ENCODE measurements around the gene SULT2B1.

SULT2B1 gene

DNA sequence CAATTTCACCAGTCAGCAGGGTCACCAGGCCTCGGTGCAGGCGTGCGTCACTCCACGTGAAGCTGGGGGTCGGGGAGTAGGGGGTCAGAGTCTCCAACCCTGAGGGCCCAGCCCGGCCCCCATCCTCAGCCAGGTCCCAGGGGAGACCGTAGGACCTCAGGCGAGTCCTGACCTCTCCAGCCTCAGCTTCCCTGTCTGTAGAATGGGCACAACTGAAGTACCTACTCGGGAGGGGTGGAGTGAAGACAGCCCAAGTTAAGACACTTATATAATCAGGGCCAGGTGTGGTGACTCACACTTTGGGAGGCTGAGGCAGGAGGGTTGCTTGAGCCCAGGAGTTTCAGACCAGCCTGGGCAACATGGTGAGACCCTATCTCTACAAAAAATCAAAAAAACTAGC lies 51.9 kb downstream of the SULT2B1 start:
- DNase-seq, result no peak

DNA sequence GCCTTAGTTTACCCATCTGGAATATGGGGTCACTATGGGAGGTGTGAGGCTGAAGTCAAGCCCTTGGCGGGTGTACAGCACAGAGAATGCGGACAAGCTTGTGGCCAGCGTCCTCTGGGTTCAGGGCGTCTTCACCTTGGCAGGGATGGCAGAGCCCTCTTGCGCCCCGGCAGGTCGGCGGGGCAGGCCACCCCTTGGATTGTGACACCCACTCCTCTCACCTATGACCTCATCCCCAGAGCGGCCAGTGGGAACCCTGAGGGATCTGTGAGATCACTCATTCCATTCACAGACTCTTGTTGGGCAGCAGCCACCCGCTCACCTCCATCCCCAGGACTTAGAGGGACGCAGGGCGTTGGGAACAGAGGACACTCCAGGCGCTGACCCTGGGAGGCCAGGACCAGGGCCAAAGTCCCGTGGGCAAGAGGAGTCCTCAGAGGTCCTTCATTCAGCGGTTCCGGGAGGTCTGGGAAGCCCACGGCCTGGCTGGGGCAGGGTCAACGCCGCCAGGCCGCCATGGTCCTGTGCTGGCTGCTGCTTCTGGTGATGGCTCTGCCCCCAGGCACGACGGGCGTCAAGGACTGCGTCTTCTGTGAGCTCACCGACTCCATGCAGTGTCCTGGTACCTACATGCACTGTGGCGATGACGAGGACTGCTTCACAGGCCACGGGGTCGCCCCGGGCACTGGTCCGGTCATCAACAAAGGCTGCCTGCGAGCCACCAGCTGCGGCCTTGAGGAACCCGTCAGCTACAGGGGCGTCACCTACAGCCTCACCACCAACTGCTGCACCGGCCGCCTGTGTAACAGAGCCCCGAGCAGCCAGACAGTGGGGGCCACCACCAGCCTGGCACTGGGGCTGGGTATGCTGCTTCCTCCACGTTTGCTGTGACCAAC lies 54.7 kb downstream of the SULT2B1 start, which contains the start of gene SPACA4:
TSS of gene SPACA4 (plus strand) at position 280 of the 896 bp plus-strand sequence. CDS start at position 517, 237 bp downstream.
- no peak for DNase-seq

DNA sequence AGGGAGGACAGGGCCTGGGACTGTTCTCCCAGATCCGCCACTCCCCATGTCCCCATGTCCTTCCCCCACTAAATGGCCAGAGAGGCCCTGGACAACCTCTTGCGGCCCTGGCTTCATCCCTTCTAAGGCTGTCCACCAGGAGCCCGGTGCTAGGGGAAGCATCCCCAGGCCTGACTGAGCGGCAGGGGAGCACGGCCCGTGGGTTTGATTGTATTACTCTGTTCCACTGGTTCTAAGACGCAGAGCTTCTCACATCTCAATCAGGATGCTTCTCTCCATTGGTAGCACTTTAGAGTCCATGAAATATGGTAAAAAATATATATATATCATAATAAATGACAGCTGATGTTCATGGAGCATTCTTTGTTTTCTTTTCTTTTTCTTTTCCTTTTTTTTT lies 55.4 kb downstream of the SULT2B1 start:
- no peak for DNase-seq

DNA sequence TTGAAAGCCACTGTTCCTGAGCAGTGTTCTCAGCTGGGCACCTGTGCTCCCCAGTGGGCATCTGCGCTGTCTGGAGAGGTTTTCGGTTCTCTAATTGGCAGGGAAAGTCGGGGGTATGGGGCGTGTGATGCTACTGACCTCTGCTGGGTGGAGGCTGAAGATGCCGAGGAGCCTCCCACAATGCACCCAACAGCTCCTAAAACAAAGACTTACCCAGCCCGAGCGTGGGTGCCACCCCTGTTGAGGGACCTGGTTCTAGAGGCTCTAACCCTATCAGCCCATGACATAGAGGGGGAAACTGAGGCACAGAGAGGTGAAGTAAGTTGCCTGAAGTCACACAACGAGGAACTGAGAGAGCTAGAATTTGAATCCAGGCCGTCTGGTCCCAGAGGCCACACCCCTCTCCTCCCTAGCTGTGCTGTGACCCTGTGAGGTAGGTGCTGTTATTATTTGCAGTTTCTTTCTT lies 56.9 kb downstream of the SULT2B1 start:
- peak; percentile 58 for DNase-seq

DNA sequence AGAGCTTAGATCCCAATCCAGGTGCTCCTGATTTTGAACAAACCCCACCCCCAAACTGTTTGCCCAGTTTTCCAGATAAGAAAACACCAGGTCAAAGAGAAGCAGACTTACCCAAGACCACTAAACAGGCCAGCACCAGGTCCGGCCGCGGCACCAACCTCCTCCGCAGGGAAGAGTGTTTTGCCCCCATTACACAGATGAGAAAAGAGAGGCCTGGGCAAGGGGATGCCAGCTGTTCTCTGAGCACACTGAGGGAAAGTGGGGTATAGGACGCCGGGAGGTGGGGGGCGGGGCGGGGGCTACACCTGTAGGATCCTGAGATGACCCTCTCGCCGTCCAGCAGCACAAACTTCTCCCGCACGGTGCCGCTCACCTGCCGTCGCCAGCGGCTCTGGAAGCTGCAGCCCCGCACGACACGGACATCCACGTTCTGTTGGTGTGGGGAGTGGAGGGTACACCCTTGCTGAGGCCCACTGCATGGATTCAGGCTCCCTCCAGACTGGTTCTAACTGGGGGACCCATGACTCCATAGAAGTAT lies 57.7 kb downstream of the SULT2B1 start:
- DNase-seq, result no peak

DNA sequence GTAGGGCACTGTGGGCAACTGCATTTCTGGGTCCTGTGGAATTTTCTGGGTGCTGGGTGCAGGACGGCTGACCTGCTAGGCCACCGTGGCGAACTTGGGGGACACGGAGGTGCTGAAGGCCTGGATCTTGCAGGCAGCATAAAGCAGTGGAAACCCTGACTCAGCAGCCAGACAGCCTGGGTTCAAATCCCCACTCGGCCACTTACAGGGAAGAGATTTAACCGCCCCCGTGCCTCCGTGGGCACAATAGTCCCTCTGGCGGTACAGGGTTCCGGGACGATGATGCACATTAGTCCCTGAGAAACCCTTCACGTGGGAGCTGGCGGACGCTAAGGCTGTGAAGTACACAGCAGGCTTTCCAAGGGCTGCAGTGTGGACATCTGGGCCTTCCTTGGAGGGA lies 59.9 kb downstream of the SULT2B1 start:
- no peak for DNase-seq

DNA sequence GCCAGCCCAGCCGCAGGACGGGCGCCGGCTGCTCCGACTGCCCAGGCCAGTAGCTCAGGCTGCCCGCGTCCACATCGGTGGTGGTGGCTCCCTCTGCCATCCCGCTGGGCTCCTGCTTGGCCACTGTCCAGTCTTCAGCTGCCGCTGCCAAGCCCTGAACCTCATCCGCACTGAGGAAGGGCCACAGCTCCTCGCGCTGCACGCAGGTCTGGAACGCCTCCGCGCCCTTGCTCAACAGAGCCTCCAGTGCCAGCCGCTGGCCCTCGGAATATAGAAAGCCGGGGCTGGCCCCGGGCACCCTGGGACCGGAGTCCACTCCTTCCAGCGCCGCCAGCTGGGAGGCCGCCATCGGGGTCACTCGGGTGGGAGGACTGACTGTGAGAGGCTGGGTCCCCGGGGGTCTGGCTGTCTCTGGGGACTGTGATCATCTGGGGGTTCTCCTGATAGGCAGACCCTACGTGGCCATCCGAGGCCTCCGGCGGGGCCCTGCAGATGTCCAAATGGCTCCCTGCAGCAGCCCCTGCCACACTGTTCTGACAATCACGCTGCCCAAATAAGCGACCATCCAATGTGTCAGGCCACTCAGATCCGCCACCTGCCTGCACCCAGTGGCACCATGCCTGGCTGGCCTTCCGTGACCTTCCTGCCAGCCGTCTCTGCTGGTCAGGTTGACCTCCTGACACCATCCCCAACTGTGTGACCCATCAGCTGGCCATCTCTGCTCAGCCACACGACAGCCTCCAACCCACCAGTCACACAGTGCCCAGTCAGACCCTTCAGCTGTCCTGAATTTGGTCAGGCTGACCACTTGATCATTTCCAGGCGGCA lies 61.3 kb downstream of the SULT2B1 start:
- no peak for DNase-seq

DNA sequence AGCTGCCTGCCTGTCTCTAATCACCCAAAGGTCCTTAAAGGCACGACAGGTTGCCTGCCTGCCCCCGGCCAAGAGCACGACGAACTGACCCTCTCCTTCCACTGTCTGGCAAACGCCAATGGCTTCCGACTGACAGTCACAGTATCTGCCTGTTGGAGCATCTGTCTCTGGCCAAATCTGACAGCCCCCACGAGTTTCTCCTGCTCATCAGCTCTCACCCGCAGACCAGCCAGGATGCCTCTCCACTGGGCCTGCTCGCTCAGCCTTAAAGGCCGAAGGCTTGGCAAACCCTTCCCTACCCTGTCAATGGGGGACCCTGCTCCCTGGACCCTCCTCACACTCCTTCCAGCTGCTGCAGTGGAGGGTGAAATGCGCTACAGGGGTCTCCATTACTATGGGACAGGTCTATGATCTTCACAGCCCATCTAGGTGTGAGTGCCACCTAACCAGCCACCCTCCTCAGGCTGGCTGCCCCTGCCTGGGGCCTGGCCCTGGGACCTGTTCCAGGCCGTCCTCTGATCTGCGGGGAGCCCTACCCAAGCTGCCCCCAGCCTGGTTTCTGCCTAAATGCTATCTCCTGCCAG lies 62.0 kb downstream of the SULT2B1 start:
- no peak for DNase-seq

DNA sequence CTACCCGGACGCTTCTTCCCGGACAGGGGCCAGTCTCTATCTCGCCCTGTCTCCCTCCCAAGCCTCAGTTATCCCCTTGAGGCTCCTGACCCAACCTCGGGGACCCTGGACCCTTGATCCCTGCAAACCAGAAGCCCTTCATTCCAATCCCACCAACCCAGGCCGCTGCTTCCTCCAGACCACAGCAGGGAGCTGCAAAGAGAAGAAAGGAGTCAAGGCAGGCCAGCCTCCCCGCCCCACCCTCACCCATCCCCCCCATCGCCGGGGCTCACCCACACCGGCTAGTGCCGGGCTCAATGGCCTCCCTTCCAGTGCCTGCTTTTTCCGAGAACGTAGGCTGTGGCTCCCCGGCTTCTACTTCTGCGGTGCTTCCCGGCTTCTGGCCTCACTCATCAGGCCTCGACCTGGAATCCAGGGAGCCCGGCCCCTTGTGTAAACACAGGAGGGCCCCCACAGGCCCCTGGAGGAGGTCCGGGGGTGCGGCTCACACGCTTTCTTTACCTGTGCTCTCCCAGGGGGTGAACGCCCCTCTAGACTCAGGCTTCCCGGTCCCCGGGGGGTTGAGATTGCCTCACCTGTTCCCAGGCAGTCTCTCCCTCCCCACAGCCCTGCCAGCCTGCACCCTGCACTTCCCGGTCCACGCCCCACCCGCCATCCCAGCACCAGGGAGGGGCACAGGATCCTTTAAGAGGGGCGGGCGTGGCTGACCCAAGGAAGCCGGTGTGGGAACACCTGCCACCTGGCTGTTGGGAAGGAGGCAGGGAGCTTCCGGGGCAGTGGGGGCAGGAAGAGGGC lies 62.7 kb downstream of the SULT2B1 start, which contains the start of gene FAM83E:
TSS of gene FAM83E (minus strand) at position 641 of the 795 bp plus-strand sequence. CDS start 1,704 bp downstream, outside the sequence.
- peak; percentile 49 for DNase-seq

DNA sequence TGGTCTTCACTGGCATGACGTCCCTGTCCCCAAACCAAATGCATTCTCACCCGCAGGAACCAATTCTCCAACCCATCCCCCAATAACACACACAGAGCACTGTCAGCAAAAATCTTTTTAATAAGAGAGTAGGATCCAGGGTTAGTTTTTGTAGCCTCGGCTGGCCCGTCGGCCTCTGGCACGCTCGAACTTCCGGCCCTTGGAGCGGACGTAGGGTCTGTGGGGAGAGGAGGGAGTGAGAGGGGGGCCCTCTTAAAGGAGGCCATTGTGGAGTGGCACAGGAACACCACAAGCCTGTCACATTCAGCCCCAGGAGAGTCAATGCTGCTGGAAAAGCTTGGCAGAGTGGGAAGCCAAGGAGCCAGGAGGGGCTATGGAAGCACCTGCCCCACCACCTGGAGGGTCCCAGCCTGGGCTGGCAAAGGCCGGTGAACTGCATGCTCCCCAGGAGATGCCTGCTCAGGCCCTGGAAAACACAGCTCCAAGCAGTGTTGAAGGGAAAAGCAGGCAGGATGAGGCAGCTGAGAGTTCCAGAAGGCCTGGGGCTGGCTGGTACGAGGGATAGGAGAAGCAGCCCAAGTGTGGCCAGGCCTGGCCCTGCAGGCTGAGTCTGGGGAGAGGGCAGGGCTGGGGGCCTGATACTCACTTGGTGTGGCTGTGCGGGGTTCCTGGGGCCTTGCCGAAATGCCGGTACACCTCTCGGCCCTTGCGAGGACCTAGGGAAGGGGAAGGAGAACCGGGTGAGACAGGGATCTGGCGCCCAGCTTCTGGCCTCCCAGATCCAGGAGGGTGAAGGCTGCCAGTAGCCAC lies 63.5 kb downstream of the SULT2B1 start:
- DNase-seq, result no peak

DNA sequence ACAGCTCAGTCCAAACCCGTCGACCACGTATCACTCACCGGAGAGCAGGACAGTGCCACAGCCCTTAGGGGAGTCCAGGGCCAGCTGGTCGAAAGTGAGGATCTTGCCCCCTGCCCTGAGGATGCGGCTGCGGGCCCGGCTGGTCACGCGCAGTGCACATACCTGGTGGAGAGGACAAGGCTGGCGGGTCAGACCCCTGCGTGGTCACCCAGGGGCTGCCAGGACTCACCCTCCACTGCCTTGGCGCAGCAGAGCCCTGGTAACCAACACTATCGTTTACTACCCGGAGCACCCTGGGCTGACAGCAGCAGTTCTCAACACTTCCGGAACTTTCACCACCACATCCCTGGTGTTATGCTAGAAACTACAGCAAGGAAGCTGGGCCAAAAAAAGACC lies 64.1 kb downstream of the SULT2B1 start:
- DNase-seq, result no peak

DNA sequence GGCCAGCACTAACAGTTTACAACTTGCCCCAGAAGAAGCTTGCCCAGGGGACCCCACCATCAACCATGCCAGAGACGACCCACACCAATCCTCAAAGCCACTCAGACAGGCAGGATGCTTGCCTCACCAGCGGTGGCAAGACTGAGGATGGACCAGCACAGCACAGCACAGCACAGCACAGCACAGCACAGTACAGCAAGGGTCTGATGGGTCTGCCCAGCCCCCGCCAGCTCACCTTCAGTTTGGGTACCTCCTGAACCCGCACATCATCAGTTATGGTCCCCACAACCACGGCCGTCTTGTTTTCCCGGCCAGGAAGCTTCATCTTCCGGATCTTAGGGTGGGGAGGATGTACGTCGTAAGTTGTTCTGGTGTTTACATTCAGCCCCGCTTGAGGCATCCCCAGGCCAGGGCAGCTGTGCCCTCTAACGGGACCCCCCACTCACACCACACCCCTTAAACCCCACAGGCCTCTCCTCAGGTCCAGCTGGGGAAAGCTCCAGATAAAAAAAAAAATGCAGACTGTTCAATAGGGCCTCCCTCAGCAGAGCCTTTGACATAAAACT lies 64.6 kb downstream of the SULT2B1 start:
- no peak for DNase-seq

DNA sequence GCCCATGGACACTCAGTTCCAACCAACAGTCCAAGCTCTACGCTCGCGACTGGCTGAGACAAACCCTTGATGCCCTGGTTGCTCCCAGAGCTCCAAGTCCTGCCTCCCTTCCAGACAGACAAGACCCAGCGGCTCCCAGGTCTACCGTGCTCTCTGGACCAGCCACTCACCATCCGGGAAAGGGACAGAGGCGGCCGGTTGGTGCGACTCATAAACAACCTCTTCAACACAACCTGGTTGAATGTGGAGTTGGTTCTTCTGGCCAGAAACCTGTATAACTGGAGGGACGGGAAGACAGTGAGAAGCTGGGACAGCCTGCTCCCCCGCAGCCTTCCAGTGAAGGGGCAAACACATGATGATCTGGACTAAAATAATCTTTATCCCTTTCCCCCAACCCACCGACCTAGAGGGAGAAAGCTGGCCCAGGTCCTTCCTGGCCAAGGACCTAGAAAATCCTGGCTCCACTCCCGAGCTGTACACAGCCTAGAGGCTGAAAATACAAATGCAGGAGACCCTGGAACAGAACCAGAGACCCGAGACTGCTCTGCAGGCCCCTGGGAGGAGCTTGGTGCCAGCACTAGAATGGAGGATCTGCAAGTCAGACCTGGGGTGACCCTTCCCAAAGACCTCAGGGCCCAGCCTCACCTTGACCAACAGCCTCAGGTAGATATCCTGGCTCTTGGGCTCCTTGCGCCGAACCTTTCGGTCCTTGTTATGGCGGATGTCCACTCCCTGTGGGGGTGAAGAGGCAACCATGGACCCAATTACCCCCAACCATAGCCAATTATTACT lies 65.4 kb downstream of the SULT2B1 start:
- DNase-seq, result no peak

DNA sequence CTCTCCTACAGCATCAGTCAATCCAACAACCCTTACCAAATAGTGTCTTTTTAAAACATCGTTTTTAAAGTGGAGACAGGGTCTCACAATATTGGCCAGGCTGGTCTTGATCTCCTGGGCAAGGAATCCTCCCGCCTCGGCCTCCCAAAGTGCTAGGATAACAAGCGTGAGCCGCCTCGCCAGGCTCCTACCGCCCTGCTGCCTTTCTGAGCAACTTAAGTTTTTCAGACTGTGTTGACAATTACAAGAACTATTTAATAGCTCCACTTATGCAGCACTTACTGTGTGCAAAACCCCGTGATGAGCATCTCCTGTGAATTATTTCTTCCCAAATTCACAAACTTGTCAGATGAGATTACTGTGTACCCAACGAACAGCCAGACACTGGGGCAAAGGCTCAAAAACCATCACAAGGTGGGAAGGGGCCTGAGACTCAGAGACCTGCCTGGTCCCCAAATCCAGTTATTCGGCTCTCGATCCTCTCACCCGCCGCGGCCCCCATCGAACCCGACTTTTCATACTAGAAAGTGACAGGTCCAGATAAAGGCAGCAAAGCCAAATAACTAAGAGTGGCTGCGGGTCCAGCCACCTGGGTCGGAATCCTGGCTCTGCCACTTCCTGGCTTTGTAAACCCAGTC lies 66.4 kb downstream of the SULT2B1 start:
- no peak for DNase-seq

DNA sequence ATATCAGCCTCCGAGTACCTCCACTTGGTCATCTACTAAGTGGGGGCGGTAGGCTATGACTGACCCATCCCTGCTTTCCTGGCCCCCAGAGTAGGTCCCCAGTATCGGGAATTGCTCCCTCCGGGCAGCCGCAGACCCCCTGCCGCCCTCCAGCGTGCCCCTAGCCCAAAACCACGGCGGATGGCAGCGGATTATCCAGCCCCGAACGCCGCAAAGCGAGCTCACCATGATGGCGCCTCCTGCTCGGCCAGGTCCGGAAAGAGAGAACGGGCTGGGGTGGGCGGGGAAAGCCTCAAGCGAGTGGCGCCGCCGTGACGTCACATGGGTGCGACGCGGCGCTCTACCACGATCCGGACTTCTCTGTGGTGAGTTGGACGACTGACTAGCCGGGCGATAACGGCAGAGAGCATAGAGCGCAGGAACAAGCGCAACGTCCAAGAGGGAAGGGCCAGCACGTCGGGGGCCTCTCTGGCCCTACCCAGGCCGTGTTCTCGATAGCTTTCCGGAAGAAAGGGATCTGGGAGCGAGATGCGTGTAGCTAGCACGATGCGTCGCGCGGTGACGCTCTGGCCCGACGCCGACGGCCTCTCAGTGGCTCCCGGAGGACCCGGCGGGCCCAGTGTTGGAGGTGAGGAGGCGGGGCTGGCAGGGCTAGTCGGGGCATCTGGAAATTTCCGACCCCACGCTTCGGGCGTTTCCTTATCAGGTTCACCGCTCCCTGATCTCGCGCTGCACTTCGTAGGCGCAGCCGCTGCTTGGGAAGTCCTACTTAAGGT lies 67.1 kb downstream of the SULT2B1 start, which contains the start of the genes RPL18 and SPHK2:
TSS of gene RPL18 (minus strand) at position 263 of the 776 bp plus-strand sequence. CDS start at position 228, 35 bp downstream.
TSS of gene SPHK2 (plus strand) at position 591 of the 776 bp plus-strand sequence. CDS start 1,009 bp downstream, outside the sequence.
- peak; percentile 97 for DNase-seq

DNA sequence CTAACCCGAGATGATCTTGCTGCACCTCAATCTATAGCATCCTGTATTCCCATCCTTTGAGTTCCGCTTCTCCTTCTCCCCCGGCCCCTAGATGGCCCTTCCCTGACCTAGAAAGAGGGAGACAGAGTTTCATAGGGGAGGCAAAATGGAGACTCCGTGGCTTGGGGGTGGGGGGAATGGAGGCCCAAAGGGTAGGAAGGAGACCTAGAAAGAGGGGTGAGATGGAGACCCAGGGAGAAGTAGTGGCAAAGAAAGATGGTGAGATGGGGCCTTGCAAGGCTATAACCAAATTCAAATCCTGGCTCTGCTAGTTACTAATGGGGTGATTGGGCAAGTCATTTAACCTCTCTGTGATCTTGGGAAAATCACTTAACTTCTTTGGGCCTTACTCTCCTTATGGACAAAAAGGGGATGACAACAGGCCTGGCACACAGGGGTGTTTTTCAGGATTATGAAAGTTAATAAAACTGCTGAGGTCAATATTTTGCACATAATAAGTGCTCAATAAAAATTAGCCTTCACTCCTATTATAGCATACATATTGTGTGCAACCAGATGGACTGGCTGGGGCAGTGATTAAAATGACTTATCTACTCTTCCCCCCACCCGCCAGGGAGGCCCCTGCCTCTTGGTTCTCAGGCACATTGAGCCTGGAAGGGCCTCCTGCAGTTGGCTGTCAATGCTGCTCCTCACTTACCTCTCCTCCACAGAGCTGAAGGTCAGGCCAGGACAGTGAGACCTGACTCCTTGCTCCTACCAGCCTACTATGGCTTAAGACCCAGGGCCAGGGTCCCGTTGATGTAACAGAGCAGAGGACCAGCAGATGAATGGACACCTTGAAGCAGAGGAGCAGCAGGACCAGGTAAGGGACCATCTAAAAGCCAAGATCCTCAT lies 68.0 kb downstream of the SULT2B1 start:
- DNase-seq, result no peak

DNA sequence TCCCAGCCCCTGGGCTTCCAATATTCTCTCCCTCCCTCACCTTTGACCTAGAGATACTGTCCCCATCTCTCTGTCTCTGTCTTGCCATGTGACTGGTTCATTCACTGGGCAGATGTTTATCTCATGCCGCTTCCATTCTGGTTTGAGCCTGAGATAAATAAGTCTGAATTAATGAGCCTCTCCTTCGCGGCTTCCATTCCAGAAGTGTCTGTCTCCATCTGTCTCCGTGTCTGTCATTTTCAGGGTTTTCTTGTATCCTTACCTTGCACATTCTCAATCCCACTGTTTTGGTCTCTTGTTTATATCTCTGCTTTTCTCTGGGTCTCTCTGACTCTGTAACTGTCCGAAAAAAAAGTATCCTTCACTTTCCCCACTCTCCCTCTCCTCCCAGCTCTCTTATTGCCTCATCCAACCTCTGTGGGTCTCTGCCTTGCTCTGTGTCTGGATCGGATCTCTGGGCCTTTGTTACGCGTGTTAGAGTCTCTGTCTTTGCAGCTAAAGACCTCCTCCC lies 71.6 kb downstream of the SULT2B1 start:
- DNase-seq, result no peak
